Panc1 (cell line): ENCODE results near the gene AURKAIP1. TPM values are rescaled to one million over a fixed set of nuclear protein-coding genes. Genes with fewer than 3 reads are reported as not detected.
"Not testable (repeated sequence)": the region's sequence is repeated elsewhere in the genome, so short reads cannot be mapped to it uniquely, and the experiment has no call there.

Source experiments
- ATAC-seq: fragments of 200-7000 bp; cut with Tn5 transposase; 2 replicates; pipeline ENCODE4 v1.9.1; 2020; ENCODE audit warnings: mild to moderate bottlenecking, moderate library complexity
- BruUV-seq: library from RNA; stranded (reverse); fragments of 400-500 nt; replicated peaks from 2 replicates; lab custom pipeline; 2021; lab: Mats Ljungman, UMichigan
- CTCF ChIA-PET: fragments of 300-600 bp; sonication (Branson Sonifier 250); formaldehyde crosslinking; loops from one replicate; lab custom pipeline; 2022; ENCODE audit warnings: antibody characterized with exemption; lab: Charles Lee
- POLR2A ChIA-PET: fragments of 300-600 bp; sonication (Branson Sonifier 250); formaldehyde crosslinking; loops from one replicate; lab custom pipeline; 2022; ENCODE audit warnings: antibody characterized with exemption; lab: Charles Lee
- DNase-seq: peaks from one replicate; pipeline ENCODE4 v3.0.0-alpha.2; 2010; ENCODE audit warnings: low read depth, low spot score
- H3K27ac ChIP-seq: 2 replicates; pipeline ENCODE4 v1.5.1; 2011; ENCODE audit warnings: mild to moderate bottlenecking, low read length, inconsistent platforms
- H3K27me3 ChIP-seq: fragments of 200-500 bp; sonication (Bioruptor generic); 2 replicates; pipeline ENCODE4 v1.6.0; 2014; ENCODE audit warnings: low read length, inconsistent platforms; ENCODE audit not compliant: control insufficient read depth, insufficient read depth
- H3K36me3 ChIP-seq: fragments of 200-500 bp; sonication (Bioruptor generic); 2 replicates; pipeline ENCODE4 v1.5.1; 2014; ENCODE audit warnings: inconsistent platforms, mild to moderate bottlenecking, low read length, moderate library complexity; ENCODE audit not compliant: control insufficient read depth, insufficient read depth
- H3K4me1 ChIP-seq: 2 replicates; pipeline ENCODE4 v1.5.1; 2011; ENCODE audit warnings: inconsistent platforms, mild to moderate bottlenecking, low read length, moderate library complexity; ENCODE audit not compliant: control insufficient read depth, insufficient read depth
- H3K4me3 ChIP-seq, 2 experiments: 2 replicates each; pipeline ENCODE4 v1.5.1; 2011 to 2012; ENCODE audit warnings: low read depth in 2 of 2, low read length in 2 of 2, mild to moderate bottlenecking in 2 of 2, inconsistent platforms in 1 of 2, moderate library complexity in 1 of 2
- H3K9me3 ChIP-seq: fragments of 200-500 bp; sonication (Bioruptor generic); 2 replicates; pipeline ENCODE4 v1.5.1; 2014; ENCODE audit warnings: low read depth, mild to moderate bottlenecking, inconsistent platforms, low read length, moderate library complexity; ENCODE audit not compliant: control insufficient read depth, insufficient read depth
- CTCF ChIP-seq: fragments of 450-650 bp; IDR thresholded peaks from 2 replicates; pipeline ENCODE4 v1.5.1; 2017; ENCODE audit warnings: mild to moderate bottlenecking
- POLR2AphosphoS5 ChIP-seq: IDR thresholded peaks from 2 replicates; pipeline ENCODE4 v1.6.1; 2012; ENCODE audit warnings: mild to moderate bottlenecking, low read depth, low read length, moderate library complexity
- SIN3A ChIP-seq: IDR thresholded peaks from 2 replicates; pipeline ENCODE4 v1.6.1; 2012; ENCODE audit warnings: low read depth, mild to moderate bottlenecking, low read length, moderate library complexity, borderline replicate concordance; ENCODE audit not compliant: insufficient read depth
- TCF7L2 ChIP-seq: IDR thresholded peaks from 2 replicates; pipeline ENCODE4 v1.6.1; 2011; ENCODE audit warnings: mild to moderate bottlenecking, low read depth, low read length, inconsistent platforms
- in situ Hi-C: cut with HindIII; loops from 2 replicates; pipeline ENCODE4 v1.10.0; 2016; ENCODE audit warnings: low sequenced_read_pairs, low pct_unique_long_range_greater_than_20kb
- intact Hi-C: fragments of 100-400 bp; cut with micrococcal nuclease; formaldehyde crosslinking; loops from one replicate; pipeline ENCODE4 v1.10.0; 2022; ENCODE audit not compliant: unreplicated experiment
- total RNA-seq: library from RNA; stranded (reverse); gene quantifications from one replicate; pipeline ENCODE4 v1.2.1, GENCODE V29; 2021; ENCODE audit not compliant: unreplicated experiment
- TF ChIP-seq, protein P1 (sequence below), 2 experiments: IDR thresholded peaks; 2 replicates each; pipeline ENCODE4 v1.6.1; 2011 to 2012; ENCODE audit warnings: low read depth in 2 of 2, control low read depth in 1 of 2, low read length in 1 of 2, mild to moderate bottlenecking in 1 of 2, moderate library complexity in 1 of 2; ENCODE audit not compliant: insufficient read depth in 1 of 2

The AURKAIP1 gene
- total RNA-seq, 1 experiment from 2014 or later: 335 TPM

- ATAC-seq: peak; percentile 12; the same call in 1 of the 2 replicates
- in situ Hi-C loops (no loop called here), intact Hi-C loops (no loop called here)
- no peaks in the 10 kb centered on the region for H3K36me3 ChIP-seq
- BruUV-seq: no TSS peak
- ChIA-PET CTCF (no interaction called here), POLR2A (interaction anchor here (0.7 kb wide), 1 partner anchor 51 kb away, joined by 7 read pairs; no protein-coding TSS in a partner anchor)
- no peaks in the 10 kb centered on the region for H3K9me3 ChIP-seq
- H3K4me3 ChIP-seq: no peak overlapping the region
- H3K4me1 ChIP-seq: peaks cover 22% of the 10 kb centered on the region
- H3K27ac ChIP-seq: no peak overlapping the region
- DNase-seq: no peak
- H3K27me3 ChIP-seq: no peaks in the 10 kb centered on the region
- TF ChIP-seq, protein P1, sequence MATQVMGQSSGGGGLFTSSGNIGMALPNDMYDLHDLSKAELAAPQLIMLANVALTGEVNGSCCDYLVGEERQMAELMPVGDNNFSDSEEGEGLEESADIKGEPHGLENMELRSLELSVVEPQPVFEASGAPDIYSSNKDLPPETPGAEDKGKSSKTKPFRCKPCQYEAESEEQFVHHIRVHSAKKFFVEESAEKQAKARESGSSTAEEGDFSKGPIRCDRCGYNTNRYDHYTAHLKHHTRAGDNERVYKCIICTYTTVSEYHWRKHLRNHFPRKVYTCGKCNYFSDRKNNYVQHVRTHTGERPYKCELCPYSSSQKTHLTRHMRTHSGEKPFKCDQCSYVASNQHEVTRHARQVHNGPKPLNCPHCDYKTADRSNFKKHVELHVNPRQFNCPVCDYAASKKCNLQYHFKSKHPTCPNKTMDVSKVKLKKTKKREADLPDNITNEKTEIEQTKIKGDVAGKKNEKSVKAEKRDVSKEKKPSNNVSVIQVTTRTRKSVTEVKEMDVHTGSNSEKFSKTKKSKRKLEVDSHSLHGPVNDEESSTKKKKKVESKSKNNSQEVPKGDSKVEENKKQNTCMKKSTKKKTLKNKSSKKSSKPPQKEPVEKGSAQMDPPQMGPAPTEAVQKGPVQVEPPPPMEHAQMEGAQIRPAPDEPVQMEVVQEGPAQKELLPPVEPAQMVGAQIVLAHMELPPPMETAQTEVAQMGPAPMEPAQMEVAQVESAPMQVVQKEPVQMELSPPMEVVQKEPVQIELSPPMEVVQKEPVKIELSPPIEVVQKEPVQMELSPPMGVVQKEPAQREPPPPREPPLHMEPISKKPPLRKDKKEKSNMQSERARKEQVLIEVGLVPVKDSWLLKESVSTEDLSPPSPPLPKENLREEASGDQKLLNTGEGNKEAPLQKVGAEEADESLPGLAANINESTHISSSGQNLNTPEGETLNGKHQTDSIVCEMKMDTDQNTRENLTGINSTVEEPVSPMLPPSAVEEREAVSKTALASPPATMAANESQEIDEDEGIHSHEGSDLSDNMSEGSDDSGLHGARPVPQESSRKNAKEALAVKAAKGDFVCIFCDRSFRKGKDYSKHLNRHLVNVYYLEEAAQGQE (IDR thresholded peaks at IDR 0.05; ENCODE audit: insufficient read depth in 1 of 2, low read depth in 2 of 2, low read length in 1 of 2): no peak
- TF ChIP-seq TCF7L2 (no peak), CTCF (no peak), POLR2AphosphoS5 (no peak), SIN3A (no peak)
Measured at GRCh38 chr1:1419363-1419812, 44.4 kb upstream of the AURKAIP1 start.

- POLR2A ChIA-PET: no interaction called here
- CTCF ChIA-PET: no interaction called here
- H3K4me1 ChIP-seq: peaks cover 22% of the 10 kb centered on the region
- DNase-seq (no peak), ATAC-seq (peak; percentile 2; the same call in 1 of the 2 replicates)
- TF ChIP-seq POLR2AphosphoS5 (no peak), SIN3A (no peak), TCF7L2 (no peak), CTCF (no peak)
- TF ChIP-seq, protein P1 (IDR thresholded peaks at IDR 0.05; ENCODE audit: insufficient read depth in 1 of 2, low read depth in 2 of 2, low read length in 1 of 2): no peak
- H3K27me3 ChIP-seq: no peaks in the 10 kb centered on the region
- intact Hi-C loops (no loop called here), in situ Hi-C loops (no loop called here)
- no peaks in the 10 kb centered on the region for H3K36me3 ChIP-seq
- H3K4me3 ChIP-seq: no peak overlapping the region
- no peaks in the 10 kb centered on the region for H3K9me3 ChIP-seq
- H3K27ac ChIP-seq: peak overlapping the region; percentile 39; the same call in 1 of the 2 replicates
- BruUV-seq: no TSS peak
Measured at GRCh38 chr1:1418464-1419362, 43.7 kb upstream of the AURKAIP1 start.

DNA sequence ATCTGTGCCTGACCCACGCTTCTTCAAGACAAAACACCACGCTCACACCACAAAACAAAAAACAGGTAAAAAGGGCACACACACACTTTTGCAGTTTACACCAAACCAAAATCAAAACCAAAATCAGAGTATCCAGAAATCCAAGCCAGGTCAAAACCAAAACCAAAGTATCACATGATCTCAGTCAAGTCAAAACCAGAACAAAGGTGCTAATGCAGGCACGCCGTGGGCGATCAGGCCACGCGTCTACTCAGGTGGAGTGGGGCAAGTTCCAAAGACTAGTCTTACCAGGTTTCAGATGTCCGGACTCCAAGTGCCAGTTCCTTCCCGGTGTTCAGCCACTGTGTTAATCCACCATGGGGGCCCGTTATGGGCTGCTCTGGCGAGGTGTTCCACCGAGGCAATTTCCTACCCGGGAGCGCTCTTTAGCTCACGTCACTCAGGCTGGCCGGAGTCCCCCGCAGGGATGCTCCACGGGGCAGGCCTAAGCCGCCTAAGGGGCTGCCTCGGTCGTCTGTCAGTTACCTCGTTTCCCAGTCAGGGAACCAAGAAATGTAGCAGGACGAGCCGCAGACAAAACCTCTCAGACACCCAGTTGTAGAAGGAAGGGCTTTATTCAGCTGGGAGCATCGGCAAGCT lies 42.9 kb upstream of the AURKAIP1 start:
- POLR2A ChIA-PET, BruUV-seq, H3K36me3 ChIP-seq, H3K9me3 ChIP-seq, H3K4me3 ChIP-seq, H3K27me3 ChIP-seq, in situ Hi-C loops, ATAC-seq, CTCF ChIA-PET, intact Hi-C loops, DNase-seq: not testable (repeated sequence)
- Histone ChIP-seq H3K27ac (peak overlapping the region; percentile 61; the same call in 1 of the 2 replicates), H3K4me1 (peaks cover 22% of the 10 kb centered on the region)
